HCT116 (cell line): ENCODE data around the gene TOX2. TPM values are rescaled to one million over a fixed set of nuclear protein-coding genes. Genes with fewer than 3 reads are reported as not detected.

Experiments used
- ATAC-seq: fragments of 200-7000 bp; cut with Tn5 transposase; 2 replicates; pipeline ENCODE4 v1.9.1; 2020; ENCODE audit warnings: mild to moderate bottlenecking, moderate library complexity
- BruUV-seq: library from RNA; stranded (reverse); fragments of 400-500 nt; replicated peaks from 2 replicates; lab custom pipeline; 2021; lab: Mats Ljungman, UMichigan
- CTCF ChIA-PET: fragments of 300-600 bp; sonication (Branson Sonifier 250); formaldehyde crosslinking; loops from one replicate; lab custom pipeline; 2021; ENCODE audit warnings: antibody characterized with exemption; lab: Charles Lee
- POLR2A ChIA-PET: fragments of 300-600, 350-600 bp; sonication (Branson Sonifier 250); formaldehyde crosslinking; loops from one replicate; lab custom pipeline; 2021; ENCODE audit warnings: antibody characterized with exemption; lab: Charles Lee
- RAD21 ChIA-PET, 2 experiments: fragments of 300-600 bp; sonication (Branson Sonifier 250); formaldehyde crosslinking; loops; one replicate each; lab custom pipeline; 2023; ENCODE audit warnings: low total read pairs in 2 of 2; ENCODE audit not compliant: uncharacterized antibody in 2 of 2, unreplicated experiment in 2 of 2, low non-redundant PET in 1 of 2; lab: Charles Lee
- DNase-seq: peaks from one replicate; pipeline ENCODE4 v3.0.0-alpha.2; 2010; ENCODE audit warnings: low read depth, low spot score
- H2AFZ ChIP-seq: fragments of 200-600 bp; shearing (Covaris generic), sonication (generic); 2 replicates; pipeline ENCODE4 v1.6.1; 2017; ENCODE audit warnings: low read depth, mixed run types, mixed read lengths, antibody characterized with exemption, low read length; ENCODE audit not compliant: poor library complexity, severe bottlenecking
- H3K27ac ChIP-seq: 2 replicates; pipeline ENCODE4 v1.5.1; 2012; ENCODE audit warnings: low read depth, low read length
- H3K27me3 ChIP-seq: fragments of 200-600 bp; sonication (generic); 2 replicates; pipeline ENCODE4 v1.6.1; 2016; ENCODE audit warnings: mixed run types, low read length, mixed read lengths; ENCODE audit not compliant: insufficient read depth
- H3K36me3 ChIP-seq, 2 experiments: fragments of 200-500 bp in 1 of 2; fragments of 200-600 bp in 1 of 2; sonication (Bioruptor generic) in 1 of 2; sonication (generic) in 1 of 2; 2 replicates each; pipeline versions ENCODE4 v1.5.1 to v1.6.1; 2014 to 2016; ENCODE audit warnings: low read length in 2 of 2, inconsistent platforms in 1 of 2, mixed read lengths in 1 of 2, mixed run types in 1 of 2; ENCODE audit not compliant: insufficient read depth in 2 of 2, control insufficient read depth in 1 of 2
- H3K4me1 ChIP-seq, 2 experiments: fragments of 200-600 bp in 1 of 2; sonication (generic) in 1 of 2; 2 replicates each; pipeline versions ENCODE4 v1.5.1 to v1.6.1; 2012 to 2017; ENCODE audit warnings: low read length in 2 of 2, inconsistent platforms in 1 of 2, mild to moderate bottlenecking in 1 of 2, mixed read lengths in 1 of 2, mixed run types in 1 of 2, moderate library complexity in 1 of 2; ENCODE audit not compliant: insufficient read depth in 2 of 2, control insufficient read depth in 1 of 2
- H3K4me2 ChIP-seq: fragments of 200-600 bp; sonication (generic); 2 replicates; pipeline ENCODE4 v1.6.1; 2017; ENCODE audit warnings: mixed run types, low read length, mixed read lengths
- H3K4me3 ChIP-seq, 2 experiments: fragments of 200-600 bp in 1 of 2; sonication (generic) in 1 of 2; replicated peaks in 1 of 2; 2 replicates each; pipeline ENCODE4 v1.5.1; 2011 to 2016; ENCODE audit warnings: low read length in 2 of 2, control low read depth in 1 of 2, low read depth in 1 of 2, mild to moderate bottlenecking in 1 of 2, mixed read lengths in 1 of 2, mixed run types in 1 of 2
- H3K79me2 ChIP-seq: fragments of 200-600 bp; sonication (generic); 2 replicates; pipeline ENCODE4 v1.6.1; 2017; ENCODE audit warnings: mild to moderate bottlenecking, mixed run types, low read length, moderate library complexity, mixed read lengths; ENCODE audit not compliant: insufficient read depth
- H3K9ac ChIP-seq: fragments of 200-600 bp; sonication (generic); 2 replicates; pipeline ENCODE4 v1.6.1; 2016; ENCODE audit warnings: low read length, mixed read lengths
- H3K9me2 ChIP-seq: fragments of 200-600 bp; sonication (generic), shearing (Covaris generic); 2 replicates; pipeline ENCODE4 v1.6.1; 2017; ENCODE audit warnings: mixed run types, mild to moderate bottlenecking, moderate library complexity; ENCODE audit not compliant: insufficient read depth
- H3K9me3 ChIP-seq, 2 experiments: fragments of 200-500 bp in 1 of 2; fragments of 200-600 bp in 1 of 2; sonication (Bioruptor generic) in 1 of 2; sonication (generic) in 1 of 2; 2 replicates each; pipeline ENCODE4 v1.6.1; 2014 to 2017; ENCODE audit warnings: low read length in 2 of 2, mixed read lengths in 2 of 2, inconsistent platforms in 1 of 2, low read depth in 1 of 2, mild to moderate bottlenecking in 1 of 2, mixed run types in 1 of 2, moderate library complexity in 1 of 2; ENCODE audit not compliant: control insufficient read depth in 1 of 2, insufficient read depth in 1 of 2
- H4K20me1 ChIP-seq: fragments of 200-600 bp; sonication (generic), shearing (Covaris generic); 2 replicates; pipeline ENCODE4 v1.6.1; 2017; ENCODE audit warnings: mixed run types, mild to moderate bottlenecking, moderate library complexity; ENCODE audit not compliant: insufficient read depth
- ELF1 ChIP-seq: IDR thresholded peaks from 2 replicates; pipeline ENCODE4 v1.6.1; 2012; ENCODE audit warnings: low read depth, borderline replicate concordance
- EZH2phosphoT487 ChIP-seq: fragments of 200-600 bp; IDR thresholded peaks from 2 replicates; pipeline ENCODE4 v1.6.1; 2018; ENCODE audit warnings: antibody characterized with exemption, borderline replicate concordance
- FOSL1 ChIP-seq: IDR thresholded peaks from 2 replicates; pipeline ENCODE4 v1.6.1; 2012; ENCODE audit warnings: low read depth
- POLR2AphosphoS5 ChIP-seq: IDR thresholded peaks from 2 replicates; pipeline ENCODE4 v1.6.1; 2011; ENCODE audit warnings: mild to moderate bottlenecking, low read depth, low read length, moderate library complexity
- RAD21 ChIP-seq: IDR thresholded peaks from 2 replicates; pipeline ENCODE4 v1.6.1; 2012; ENCODE audit warnings: low read depth, mild to moderate bottlenecking
- SIN3A ChIP-seq: IDR thresholded peaks from 2 replicates; pipeline ENCODE4 v1.6.1; 2012; ENCODE audit warnings: low read depth
- SP1 ChIP-seq: IDR thresholded peaks from 2 replicates; pipeline ENCODE4 v1.6.1; 2012; ENCODE audit warnings: low read depth
- TCF7L2 ChIP-seq: IDR thresholded peaks from 2 replicates; pipeline ENCODE4 v1.7.0; 2011; ENCODE audit warnings: borderline replicate concordance, inconsistent platforms; ENCODE audit not compliant: insufficient read depth, insufficient read length; ENCODE audit errors: extremely low read depth
- YY1 ChIP-seq: IDR thresholded peaks from 2 replicates; pipeline ENCODE4 v1.6.1; 2011; ENCODE audit warnings: low read length, low read depth, moderate library complexity, mild to moderate bottlenecking; ENCODE audit not compliant: insufficient replicate concordance; ENCODE audit errors: extremely low read depth
- ZFX ChIP-seq: fragments of 450-650 bp; IDR thresholded peaks from 2 replicates; pipeline ENCODE4 v1.6.1; 2017
- intact Hi-C: fragments of 100-400 bp; cut with micrococcal nuclease; formaldehyde crosslinking; loops from 2 replicates; pipeline ENCODE4 v1.10.0; 2022
- total RNA-seq: library from RNA; stranded (reverse); gene quantifications from one replicate; pipeline ENCODE4 v1.2.1, GENCODE V29; 2021; ENCODE audit not compliant: unreplicated experiment
- TF ChIP-seq, protein P1 (sequence below): IDR thresholded peaks from 2 replicates; pipeline ENCODE4 v1.6.1; 2011; ENCODE audit warnings: mild to moderate bottlenecking, low read length, moderate library complexity; ENCODE audit not compliant: insufficient replicate concordance; ENCODE audit errors: extremely low read depth
- TF ChIP-seq, protein P2 (sequence below): IDR thresholded peaks from 2 replicates; pipeline ENCODE4 v1.6.1; 2012; ENCODE audit warnings: low read depth
- TF ChIP-seq, protein P3 (sequence below): IDR thresholded peaks from 2 replicates; pipeline ENCODE4 v1.6.1; 2012

The TOX2 gene
- total RNA-seq, 1 experiment from 2014 or later: 39.6 TPM

DNA sequence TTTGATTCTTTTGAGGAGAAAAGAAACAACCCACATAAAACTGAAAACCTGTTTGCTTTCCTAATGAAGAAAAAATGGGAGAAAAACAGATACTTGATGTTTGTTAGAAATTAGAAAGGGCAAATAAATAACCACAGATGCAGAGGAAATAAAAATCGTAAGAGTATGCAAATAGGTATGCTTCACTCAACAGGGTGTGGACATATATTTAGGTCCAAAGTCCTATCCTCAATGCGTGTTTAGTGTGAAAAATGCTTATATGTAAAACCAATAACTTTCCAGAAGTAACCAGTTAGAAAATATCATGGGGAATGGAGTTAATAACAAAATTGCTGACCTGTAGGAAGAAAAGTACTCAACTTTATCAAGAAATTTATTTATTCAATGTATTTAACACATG lies 135.7 kb downstream of the TOX2 start:
- Histone ChIP-seq H3K36me3 (no peaks in the 10 kb centered on the region; a peak in 1 of 4 replicates), H3K9me2 (no peaks in the 10 kb centered on the region), H3K27me3 (no peaks in the 10 kb centered on the region), H3K4me2 (no peak overlapping the region), H3K9ac (no peak overlapping the region), H3K79me2 (no peaks in the 10 kb centered on the region), H3K4me1 (no peaks in the 10 kb centered on the region), H3K9me3 (no peaks in the 10 kb centered on the region), H2AFZ (no peak overlapping the region)
- RAD21 ChIA-PET: no interaction called here
- CTCF ChIA-PET: no interaction called here
- ATAC-seq: no peak
- POLR2A ChIA-PET: no interaction called here
- no TSS peak for BruUV-seq
- TF ChIP-seq YY1 (no peak), TCF7L2 (no peak), RAD21 (no peak), SP1 (no peak)
- TF ChIP-seq, protein P1, sequence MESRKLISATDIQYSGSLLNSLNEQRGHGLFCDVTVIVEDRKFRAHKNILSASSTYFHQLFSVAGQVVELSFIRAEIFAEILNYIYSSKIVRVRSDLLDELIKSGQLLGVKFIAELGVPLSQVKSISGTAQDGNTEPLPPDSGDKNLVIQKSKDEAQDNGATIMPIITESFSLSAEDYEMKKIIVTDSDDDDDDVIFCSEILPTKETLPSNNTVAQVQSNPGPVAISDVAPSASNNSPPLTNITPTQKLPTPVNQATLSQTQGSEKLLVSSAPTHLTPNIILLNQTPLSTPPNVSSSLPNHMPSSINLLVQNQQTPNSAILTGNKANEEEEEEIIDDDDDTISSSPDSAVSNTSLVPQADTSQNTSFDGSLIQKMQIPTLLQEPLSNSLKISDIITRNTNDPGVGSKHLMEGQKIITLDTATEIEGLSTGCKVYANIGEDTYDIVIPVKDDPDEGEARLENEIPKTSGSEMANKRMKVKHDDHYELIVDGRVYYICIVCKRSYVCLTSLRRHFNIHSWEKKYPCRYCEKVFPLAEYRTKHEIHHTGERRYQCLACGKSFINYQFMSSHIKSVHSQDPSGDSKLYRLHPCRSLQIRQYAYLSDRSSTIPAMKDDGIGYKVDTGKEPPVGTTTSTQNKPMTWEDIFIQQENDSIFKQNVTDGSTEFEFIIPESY: no peak
- TF ChIP-seq, all 23 proteins: peak for 0
- Histone ChIP-seq H3K4me3 (no peak overlapping the region), H4K20me1 (no peaks in the 10 kb centered on the region), H3K27ac (no peak overlapping the region)
- DNase-seq: no peak
- intact Hi-C loops: no loop called here

GRCh38 chr20:44050925-44051660 lies 136.4 kb downstream of the TOX2 start:
- POLR2A ChIA-PET: no interaction called here
- CTCF ChIA-PET: interaction anchor here (0.6 kb wide), 1 partner anchor 302 kb away, joined by 3 read pairs; no protein-coding TSS in a partner anchor
- TF ChIP-seq SIN3A: no peak
- TF ChIP-seq, protein P2, sequence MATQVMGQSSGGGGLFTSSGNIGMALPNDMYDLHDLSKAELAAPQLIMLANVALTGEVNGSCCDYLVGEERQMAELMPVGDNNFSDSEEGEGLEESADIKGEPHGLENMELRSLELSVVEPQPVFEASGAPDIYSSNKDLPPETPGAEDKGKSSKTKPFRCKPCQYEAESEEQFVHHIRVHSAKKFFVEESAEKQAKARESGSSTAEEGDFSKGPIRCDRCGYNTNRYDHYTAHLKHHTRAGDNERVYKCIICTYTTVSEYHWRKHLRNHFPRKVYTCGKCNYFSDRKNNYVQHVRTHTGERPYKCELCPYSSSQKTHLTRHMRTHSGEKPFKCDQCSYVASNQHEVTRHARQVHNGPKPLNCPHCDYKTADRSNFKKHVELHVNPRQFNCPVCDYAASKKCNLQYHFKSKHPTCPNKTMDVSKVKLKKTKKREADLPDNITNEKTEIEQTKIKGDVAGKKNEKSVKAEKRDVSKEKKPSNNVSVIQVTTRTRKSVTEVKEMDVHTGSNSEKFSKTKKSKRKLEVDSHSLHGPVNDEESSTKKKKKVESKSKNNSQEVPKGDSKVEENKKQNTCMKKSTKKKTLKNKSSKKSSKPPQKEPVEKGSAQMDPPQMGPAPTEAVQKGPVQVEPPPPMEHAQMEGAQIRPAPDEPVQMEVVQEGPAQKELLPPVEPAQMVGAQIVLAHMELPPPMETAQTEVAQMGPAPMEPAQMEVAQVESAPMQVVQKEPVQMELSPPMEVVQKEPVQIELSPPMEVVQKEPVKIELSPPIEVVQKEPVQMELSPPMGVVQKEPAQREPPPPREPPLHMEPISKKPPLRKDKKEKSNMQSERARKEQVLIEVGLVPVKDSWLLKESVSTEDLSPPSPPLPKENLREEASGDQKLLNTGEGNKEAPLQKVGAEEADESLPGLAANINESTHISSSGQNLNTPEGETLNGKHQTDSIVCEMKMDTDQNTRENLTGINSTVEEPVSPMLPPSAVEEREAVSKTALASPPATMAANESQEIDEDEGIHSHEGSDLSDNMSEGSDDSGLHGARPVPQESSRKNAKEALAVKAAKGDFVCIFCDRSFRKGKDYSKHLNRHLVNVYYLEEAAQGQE: no peak
- TF ChIP-seq YY1: no peak
- TF ChIP-seq, protein P3, sequence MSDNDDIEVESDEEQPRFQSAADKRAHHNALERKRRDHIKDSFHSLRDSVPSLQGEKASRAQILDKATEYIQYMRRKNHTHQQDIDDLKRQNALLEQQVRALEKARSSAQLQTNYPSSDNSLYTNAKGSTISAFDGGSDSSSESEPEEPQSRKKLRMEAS: no peak
- no peak for TF ChIP-seq FOSL1
- TF ChIP-seq RAD21: no peak
- TF ChIP-seq SP1: no peak
- no peak for TF ChIP-seq POLR2AphosphoS5
- TF ChIP-seq ZFX: no peak
- TF ChIP-seq ELF1: no peak
- no peak for TF ChIP-seq EZH2phosphoT487

More at GRCh38 chr20:44050925-44051660, 136.4 kb downstream of the TOX2 start:
- RAD21 ChIA-PET: no interaction called here
- Histone ChIP-seq H3K79me2 (no peaks in the 10 kb centered on the region), H3K27me3 (no peaks in the 10 kb centered on the region), H3K27ac (no peak overlapping the region), H3K4me3 (no peak overlapping the region), H4K20me1 (no peaks in the 10 kb centered on the region), H3K36me3 (no peaks in the 10 kb centered on the region; a peak in 1 of 4 replicates), H3K4me2 (no peak overlapping the region), H3K9me2 (no peaks in the 10 kb centered on the region), H3K4me1 (no peaks in the 10 kb centered on the region), H2AFZ (no peak overlapping the region), H3K9ac (no peak overlapping the region), H3K9me3 (no peaks in the 10 kb centered on the region)
- DNase-seq (no peak), ATAC-seq (no peak)
- no TSS peak for BruUV-seq
- intact Hi-C loops: no loop called here
